Adipose tissue (tissue), 3 donors: ENCODE measurements around the gene PDE8A. TPM values are rescaled to one million over a fixed set of nuclear protein-coding genes. Genes with fewer than 3 reads are reported as not detected.

Source experiments
- H3K27ac ChIP-seq: one replicate; pipeline ENCODE4 v1.5.1; 2013; ENCODE audit warnings: low read depth, low read length
- WGBS, 3 donors: extraction: QIAGEN DNeasy Blood & Tissue Kit; methylation state at CpG; one replicate each; pipeline ENCODE4 v1.1.7; 2013; 5-methylcytosine and 5-hydroxymethylcytosine counted together
- polyA plus RNA-seq, 3 donors: library from polyadenylated mRNA; stranded (reverse); fragments of 200-250 nt; gene quantifications; one replicate each; pipeline ENCODE4 v1.2.3, GENCODE V29; 2013
- donor health status: healthy with polysubstance abuse.
- donor health status: Bipolar disorder and iron deficiency.
- donor health status: healthy.

The PDE8A gene
- polyA plus RNA-seq, 3 donors = 9.0 to 24.2 (median 19.4) TPM

GRCh38 chr15:85097725-85098124, 116.1 kb downstream of the PDE8A start:
- no peak overlapping the region for H3K27ac ChIP-seq
- 76 to 85% (median 83%) methylated on average over 2 of the region's 2 CpGs for WGBS, 3 donors

- WGBS, 3 donors = 86 to 94% (median 92%) methylated on average over 10 of the region's 10 CpGs
- no peak overlapping the region for H3K27ac ChIP-seq
These were observed 117.6 kb downstream of the PDE8A start for GRCh38 chr15:85099195-85099803.

- WGBS, 3 donors = 70 to 87% (median 78%) methylated on average over 10 of the region's 10 CpGs
- H3K27ac ChIP-seq = no peak overlapping the region
These were observed 118.7 kb downstream of the PDE8A start for GRCh38 chr15:85100186-85100937.

- whole genome bisulfite sequencing, 3 donors = 57 to 75% (median 72%) methylated on average over 2 of the region's 2 CpGs
- H3K27ac ChIP-seq = no peak overlapping the region
These were observed 122.9 kb downstream of the PDE8A start for GRCh38 chr15:85104584-85104983.

- WGBS, 3 donors = 90 to 95% (median 92%) methylated on average over 4 of the region's 4 CpGs
- H3K27ac ChIP-seq = no peak overlapping the region
These were observed 126.5 kb downstream of the PDE8A start for GRCh38 chr15:85108136-85108535.

- no peak overlapping the region for H3K27ac ChIP-seq
- WGBS, 3 donors = 79 to 92% (median 90%) methylated on average over 2 of the region's 2 CpGs
These were observed 127.7 kb downstream of the PDE8A start for GRCh38 chr15:85109333-85109732.

- 64 to 81% (median 65%) methylated on average over 3 of the region's 3 CpGs for WGBS, 3 donors
- no peak overlapping the region for H3K27ac ChIP-seq
These were observed 131.3 kb downstream of the PDE8A start for GRCh38 chr15:85112997-85113396.

GRCh38 chr15:85114886-85115285, 133.2 kb downstream of the PDE8A start:
- no peak overlapping the region for H3K27ac ChIP-seq
- 92 to 96% (median 95%) methylated on average over 4 of the region's 4 CpGs for WGBS, 3 donors

GRCh38 chr15:85116066-85116465, 134.4 kb downstream of the PDE8A start:
- 95 to 100% (median 97%) methylated on average over 1 of the region's 1 CpG for WGBS, 3 donors
- no peak overlapping the region for H3K27ac ChIP-seq

GRCh38 chr15:85116494-85116893, 134.8 kb downstream of the PDE8A start:
- 83 to 98% (median 97%) methylated on average over 3 of the region's 3 CpGs for WGBS, 3 donors
- H3K27ac ChIP-seq = no peak overlapping the region

- no peak overlapping the region for H3K27ac ChIP-seq
- WGBS, 3 donors = 69 to 85% (median 71%) methylated on average over 5 of the region's 5 CpGs
These were observed 135.4 kb downstream of the PDE8A start for GRCh38 chr15:85116925-85117646.

- WGBS, 3 donors = 92 to 100% (median 98%) methylated on average over 4 of the region's 4 CpGs
These were observed 136.5 kb downstream of the PDE8A start for GRCh38 chr15:85118173-85118572.

GRCh38 chr15:85118581-85118980, 136.9 kb downstream of the PDE8A start:
- WGBS, 3 donors = 77 to 84% (median 83%) methylated on average over 2 of the region's 2 CpGs
- H3K27ac ChIP-seq = no peak overlapping the region

More at GRCh38 chr15:85118173-85118572, 136.5 kb downstream of the PDE8A start:
- H3K27ac ChIP-seq = no peak overlapping the region

- H3K27ac ChIP-seq = no peak overlapping the region
- 90 to 96% (median 94%) methylated on average over 4 of the region's 4 CpGs for WGBS, 3 donors
These were observed 138.9 kb downstream of the PDE8A start for GRCh38 chr15:85120351-85121113.

- H3K27ac ChIP-seq = no peak overlapping the region
- WGBS, 3 donors = 92 to 100% (median 94%) methylated on average over 1 of the region's 1 CpG
These were observed 142.5 kb downstream of the PDE8A start for GRCh38 chr15:85124173-85124572.

- 88 to 90% (median 89%) methylated on average over 4 of the region's 4 CpGs for WGBS, 3 donors
- no peak overlapping the region for H3K27ac ChIP-seq
These were observed 143.5 kb downstream of the PDE8A start for GRCh38 chr15:85125056-85125661.

GRCh38 chr15:85128621-85129020, 147.0 kb downstream of the PDE8A start:
- H3K27ac ChIP-seq = no peak overlapping the region

- H3K27ac ChIP-seq = no peak overlapping the region
- 54 to 81% (median 72%) methylated on average over 3 of the region's 3 CpGs for WGBS, 3 donors
These were observed 148.2 kb downstream of the PDE8A start for GRCh38 chr15:85129881-85130280.
